Measurements from ENCODE around the gene WDR47.

- TF ChIP-seq CTCF (IDR thresholded peaks at IDR 0.05) = no peak
- no peak for TF ChIP-seq ZFX (IDR thresholded peaks at IDR 0.05; ENCODE audit: borderline replicate concordance)
These were observed 21.1 kb downstream of the WDR47 start for GRCh38 chr1:109020693-109021257.

Data from 22Rv1 (cell line).